ENCODE results near the gene CLPSL1.
A peak's percentile ranks its signal among the peaks of the same experiment; 100 is the strongest.
"Not testable (repeated sequence)": the region's sequence is repeated elsewhere in the genome, so short reads cannot be mapped to it uniquely, and the experiment has no call there.

The CLPSL1 gene, protein sequence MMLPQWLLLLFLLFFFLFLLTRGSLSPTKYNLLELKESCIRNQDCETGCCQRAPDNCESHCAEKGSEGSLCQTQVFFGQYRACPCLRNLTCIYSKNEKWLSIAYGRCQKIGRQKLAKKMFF

DNA sequence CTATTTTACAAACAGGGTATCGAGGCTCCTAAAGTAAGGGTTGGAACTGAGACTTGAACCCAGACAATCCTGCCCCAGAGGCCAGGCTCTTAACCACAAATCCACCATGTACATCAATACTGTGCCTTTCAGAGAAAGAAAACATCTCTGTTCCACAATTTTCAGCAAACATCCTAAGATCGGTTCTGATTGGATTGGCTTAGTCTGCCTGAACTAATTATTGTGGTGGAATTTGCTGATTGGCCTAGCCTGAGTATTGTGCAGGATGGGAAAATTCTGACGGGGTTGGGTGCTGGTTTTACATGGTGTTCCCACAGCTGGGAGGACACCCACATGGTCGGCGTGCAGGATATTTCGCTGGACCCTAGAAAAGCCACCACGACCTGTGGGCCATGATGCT lies at the start of gene CLPSL1:
Gene CLPSL1 (plus strand): TSS at position 301 of the 400 bp plus-strand sequence. CDS start 92 bp downstream, at position 393.
- no peak for DNase-seq

DNA sequence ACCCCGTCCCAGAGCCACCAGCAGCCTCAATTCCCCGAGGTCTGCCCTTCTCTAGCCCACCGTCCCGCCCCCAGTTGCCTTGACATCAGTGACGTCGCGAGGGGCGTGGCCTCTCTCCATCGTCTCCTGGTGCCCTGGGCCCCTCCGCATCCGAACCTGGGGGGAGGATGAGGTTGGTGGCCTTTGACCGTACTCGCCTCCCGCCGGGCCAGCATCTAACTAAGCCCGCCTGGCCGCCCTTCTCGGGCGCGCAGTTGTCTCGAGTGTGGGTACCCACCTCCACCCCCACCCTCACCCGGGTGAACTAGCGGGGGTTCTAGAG lies 49.4 kb upstream of the CLPSL1 start:
- DNase-seq = peak; percentile 98

DNA sequence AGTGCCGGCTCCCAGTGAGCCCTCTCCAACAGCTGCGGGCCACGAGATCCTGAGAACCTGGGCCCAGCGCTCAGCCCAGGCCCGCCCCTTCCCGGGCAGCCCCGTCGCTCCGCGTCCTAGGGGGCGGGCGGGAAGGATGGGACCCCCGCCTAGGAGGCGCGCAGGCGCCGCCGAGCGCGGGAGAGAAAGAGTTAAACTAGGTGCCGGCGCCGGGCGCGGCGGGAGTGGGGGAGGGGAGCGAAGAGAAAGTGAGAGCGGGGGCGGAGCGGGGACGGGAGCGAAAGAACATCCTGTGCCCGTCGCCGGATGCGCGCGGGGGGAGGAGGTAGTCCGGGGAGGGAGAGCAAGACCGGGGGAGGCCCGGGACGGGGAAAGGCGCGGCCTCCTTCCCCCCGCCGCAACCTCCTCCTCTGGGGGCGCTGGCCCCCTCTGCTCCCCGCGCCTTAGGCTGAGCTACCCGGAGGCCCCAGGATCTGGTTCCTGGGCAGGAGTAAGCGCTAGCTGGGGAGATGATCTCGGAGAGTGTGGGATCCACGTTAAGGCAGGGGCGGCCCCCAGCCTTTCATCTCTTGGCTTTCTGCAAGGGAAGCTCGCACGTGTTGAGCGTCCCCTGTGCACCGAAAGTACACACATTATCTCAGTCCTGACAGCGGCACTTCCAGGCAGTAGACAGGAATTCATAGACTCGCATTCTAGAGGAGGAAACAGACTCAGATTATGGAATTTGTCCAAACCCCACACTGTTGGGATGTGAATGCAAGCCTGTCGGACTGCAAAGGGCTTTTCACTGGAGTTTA lies 48.9 kb upstream of the CLPSL1 start:
- DNase-seq = peak; percentile 98

DNA sequence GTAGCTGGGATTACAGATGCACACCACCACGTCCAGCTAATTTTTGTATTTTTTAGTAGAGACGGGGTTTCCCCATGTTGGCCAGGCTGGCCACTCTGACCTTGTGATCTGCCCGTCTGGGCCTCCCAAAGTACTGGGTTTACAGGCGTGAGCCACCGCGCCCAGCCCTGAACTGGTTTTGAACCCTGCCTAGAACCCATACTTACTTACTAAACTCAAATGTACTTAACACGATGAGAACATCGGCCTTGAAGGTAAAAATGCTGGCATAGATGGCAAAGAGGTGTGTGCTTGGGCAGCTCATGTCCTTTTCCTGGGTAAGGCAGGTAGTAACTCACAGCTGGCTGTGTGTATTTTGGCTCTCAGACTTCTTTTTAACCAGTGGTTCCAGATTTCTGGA lies 47.2 kb upstream of the CLPSL1 start:
- no peak for DNase-seq

DNA sequence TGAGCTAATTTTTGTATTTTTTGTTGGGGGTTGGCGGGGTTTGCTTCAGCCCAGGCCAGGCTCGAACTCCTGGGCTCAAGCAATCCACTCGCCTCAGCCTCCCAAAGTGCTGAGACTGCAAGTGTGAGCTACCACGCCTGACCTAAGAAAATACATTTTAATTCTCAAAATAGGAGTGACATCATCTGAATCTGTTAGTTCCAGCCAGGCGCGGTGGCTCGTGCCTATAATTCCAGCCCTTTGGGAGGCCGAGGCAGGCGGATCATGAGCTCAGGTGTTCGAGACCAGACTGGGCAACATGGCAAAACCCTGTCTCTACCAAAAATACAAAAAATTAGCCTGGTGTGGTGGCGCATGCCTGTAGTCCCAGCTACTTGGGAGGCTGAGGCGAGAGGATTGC lies 46.5 kb upstream of the CLPSL1 start:
- DNase-seq = not testable (repeated sequence)

DNA sequence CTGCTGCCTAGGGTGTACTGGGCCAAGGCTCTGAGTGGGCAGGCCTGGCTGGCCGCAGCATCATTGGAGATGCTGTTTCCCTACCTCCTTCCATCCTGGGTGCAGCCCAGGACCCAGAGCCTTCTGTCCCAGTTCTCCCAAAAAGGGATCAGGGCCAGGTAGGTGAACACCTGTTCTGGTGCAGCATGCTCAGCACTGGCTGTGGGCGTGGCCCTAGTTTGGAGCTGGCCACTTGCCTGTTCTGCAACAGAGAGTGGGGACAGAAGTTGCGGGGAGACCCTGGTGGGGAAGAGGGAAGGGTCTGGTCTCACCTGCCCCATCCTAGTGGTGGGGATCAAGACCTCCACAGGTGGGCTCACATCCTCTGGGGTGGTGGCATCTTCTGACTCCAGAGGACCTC lies 45.4 kb upstream of the CLPSL1 start:
- no peak for DNase-seq

DNA sequence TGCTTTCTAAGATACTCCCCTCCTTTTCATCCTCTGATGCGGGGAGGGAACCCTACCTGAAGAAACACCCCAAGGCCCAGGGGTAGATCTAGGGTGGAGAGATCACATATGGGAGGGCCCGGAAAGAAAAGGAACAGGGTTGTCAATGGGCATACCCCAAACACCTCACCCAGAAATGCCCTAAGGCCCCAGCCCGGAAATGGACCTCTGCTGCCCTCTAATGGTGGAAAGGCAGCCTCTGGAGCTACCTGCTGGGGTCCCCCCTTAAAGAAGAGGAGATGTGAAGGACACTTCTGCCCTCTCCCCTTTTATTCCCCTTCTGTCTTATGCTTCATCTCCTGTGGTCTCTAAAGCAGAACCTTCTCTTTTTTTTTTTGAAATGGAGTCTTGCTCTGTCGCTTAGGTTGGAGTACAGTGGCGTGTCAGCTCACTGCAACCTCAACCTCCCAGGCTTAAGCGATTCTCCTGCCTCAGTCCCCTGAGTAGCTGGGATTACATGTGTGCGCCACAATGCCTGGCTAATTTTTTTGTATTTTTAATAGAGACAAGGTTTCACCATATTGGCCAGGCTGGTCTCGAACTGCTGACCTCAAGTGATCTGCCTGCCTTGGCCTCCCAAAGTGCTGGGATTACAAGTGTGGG lies 44.4 kb upstream of the CLPSL1 start:
- peak; percentile 88 for DNase-seq

DNA sequence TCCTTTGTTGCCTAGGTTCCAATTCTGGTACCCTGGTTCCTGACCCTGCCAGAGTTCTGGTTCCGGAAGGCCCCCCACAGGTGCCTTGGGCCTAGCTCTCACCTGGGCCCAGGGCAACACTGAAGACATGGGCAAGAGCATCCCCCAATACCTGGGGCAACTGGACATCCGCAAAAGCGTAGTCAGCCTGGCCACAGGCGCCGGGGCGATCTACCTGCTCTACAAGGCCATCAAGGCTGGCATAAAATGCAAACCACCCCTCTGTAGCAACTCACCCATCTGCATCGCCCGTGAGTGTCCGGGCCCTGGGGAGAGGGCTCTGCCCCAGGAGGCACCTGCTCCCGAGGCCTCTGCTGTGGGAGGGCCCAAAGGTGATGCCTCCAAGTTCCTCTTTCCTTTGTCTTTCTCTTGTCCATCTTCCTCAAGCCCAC lies 43.8 kb upstream of the CLPSL1 start, which contains the start of gene ARMC12:
Gene ARMC12 (plus strand): TSS at position 51 of the 431 bp plus-strand sequence. CDS start 77 bp downstream, at position 128.
- DNase-seq = no peak

DNA sequence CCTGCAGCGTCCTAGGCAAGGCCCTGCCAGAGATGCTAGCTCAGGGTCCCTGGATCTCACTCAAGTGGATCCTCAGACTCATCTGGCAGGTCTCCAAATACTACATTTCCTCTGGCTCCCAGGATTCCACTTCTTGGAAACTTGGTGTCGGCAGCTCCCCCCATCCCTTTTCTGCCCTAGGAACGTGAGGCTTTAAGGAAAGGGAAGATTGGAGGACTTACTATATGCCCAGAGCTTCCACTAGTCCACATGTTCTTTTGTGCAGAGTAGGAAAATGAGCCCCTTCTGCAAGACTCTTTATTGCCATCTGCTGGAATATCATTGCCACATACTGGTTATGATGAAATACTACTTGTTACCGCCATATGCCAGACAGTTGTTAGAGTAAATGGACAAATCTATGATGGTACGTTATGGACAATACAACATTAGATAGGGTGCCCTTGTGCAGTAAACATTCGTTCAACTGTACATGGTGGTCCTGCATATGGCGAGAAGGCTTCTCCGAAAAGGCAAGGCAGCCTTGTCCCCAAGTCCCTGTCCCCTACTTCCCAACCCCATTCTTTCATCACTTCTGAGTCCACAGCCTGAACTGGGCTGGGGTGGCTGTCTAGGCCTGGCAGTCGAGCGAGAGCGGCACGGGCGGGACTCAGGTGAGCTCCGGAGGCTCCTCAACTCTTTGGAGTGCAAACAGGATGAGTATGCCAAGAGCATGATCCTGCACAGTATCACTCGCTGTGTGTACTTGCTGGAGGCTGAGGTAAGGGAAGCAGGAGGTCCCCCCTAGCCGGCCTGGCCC lies 43.2 kb upstream of the CLPSL1 start:
- DNase-seq = no peak

DNA sequence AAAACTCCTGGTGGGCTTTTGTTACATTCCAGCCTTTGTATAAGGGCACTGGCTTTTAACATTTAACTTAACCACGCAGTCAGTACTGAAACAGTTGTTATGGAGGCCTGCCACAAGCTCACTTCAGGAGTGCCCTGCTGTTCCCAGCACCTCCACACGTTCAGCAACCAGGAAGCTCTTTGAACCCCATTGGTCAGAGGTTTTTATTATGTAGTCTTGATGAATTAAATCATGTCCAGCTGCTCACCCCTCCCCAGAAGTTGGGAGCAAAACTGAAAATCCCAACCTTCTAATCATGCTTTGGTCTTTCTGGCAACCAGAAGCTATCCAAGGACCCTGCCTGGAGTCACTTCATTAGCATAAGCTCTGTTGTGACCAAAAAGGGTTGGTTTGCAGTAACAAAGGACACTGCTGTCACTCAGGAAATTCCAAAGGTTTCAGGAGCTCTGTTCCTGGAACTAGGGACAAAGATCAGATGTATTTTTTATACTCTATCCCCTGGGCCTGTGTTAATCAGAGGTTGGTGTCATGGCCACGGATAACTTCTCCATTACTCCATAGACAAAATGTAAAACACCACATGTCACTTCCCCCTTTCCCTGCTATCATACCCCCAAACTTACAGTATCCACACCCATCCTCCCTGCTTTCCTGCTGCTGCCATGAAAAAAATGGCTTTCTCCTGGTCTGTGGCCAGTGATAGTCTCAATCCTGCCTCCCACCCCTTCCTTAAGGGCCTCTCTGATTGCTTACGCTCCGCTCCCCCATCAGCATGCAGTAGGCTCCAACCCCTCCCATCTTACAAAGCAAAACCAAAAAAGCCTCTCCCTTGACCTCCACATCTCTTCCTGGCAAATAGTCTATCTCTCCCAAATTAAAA lies 40.9 kb upstream of the CLPSL1 start:
- no peak for DNase-seq

DNA sequence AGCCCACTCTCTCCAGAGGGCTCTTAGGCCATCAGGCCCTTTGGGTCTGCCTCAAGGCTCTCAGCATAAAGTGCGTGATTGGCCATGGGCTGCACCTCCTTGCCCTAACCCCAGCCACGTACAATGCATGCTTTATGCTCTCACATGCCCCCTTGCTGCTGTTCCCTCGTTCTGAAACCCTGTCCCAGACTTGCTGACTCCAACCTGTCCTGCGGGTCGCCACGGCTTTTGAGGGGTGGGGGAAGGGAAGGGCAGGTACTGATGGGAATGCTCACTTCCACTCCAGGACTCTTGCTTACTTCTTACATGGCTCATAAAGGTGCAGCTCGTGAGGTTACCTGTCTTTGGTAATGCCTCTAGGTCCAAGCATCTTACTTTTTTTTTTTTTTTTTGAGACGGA lies 38.0 kb upstream of the CLPSL1 start:
- DNase-seq = no peak

DNA sequence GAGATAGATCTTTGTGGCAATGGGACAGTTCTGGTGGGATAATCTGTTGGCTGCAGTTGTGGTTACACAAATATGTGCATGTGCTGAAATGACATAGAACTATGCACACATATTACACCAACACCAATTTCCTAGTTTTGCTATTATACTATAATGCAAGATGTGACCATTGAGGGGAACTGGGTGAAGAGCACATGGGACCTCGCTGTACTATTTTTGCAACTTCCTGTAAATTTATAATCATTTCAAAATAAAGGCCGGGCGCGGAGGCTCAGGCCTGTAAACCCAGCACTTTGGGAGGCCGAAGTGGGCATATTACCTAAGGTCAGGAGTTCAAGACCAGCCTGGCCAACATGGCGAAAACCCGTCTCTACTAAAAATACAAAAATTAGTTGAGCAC lies 35.3 kb upstream of the CLPSL1 start:
- no peak for DNase-seq

DNA sequence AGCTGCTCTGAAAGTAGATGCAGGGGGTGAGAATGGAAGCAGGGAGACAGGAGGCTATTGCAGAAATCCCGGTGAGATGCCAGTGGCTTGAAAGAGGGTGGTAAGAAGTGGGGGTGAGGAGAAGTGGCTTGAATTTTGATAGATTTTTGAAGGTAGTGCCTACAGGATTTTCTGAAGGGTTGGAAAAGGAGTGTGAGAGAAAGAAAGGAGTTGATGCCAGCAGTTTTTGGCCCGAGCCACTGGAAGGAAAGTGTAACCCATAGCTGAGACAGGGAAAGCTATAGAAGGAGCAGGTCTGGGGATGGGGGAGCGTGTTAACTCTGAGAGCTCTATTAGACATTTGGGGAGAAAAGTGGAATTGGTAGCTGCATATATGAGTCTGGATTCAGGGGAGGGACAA lies 34.3 kb upstream of the CLPSL1 start:
- DNase-seq = no peak

DNA sequence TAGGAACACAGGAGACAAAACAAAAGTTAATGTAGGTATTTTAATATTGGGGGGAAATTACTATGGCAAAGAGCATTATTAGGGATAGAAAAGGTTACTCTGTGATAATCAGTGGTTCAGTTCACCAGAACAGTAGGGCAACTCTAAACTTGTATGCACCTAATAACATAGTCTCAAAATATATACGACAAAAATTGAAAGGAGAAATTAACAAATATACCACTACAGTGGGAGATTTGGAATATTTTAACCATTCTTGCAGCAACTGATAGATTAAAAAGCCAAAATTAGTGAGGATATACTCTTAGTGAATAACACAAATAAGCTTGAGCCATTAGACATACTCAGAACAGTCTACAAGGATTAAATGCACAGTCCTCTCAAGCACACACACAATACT lies 32.9 kb upstream of the CLPSL1 start:
- DNase-seq = no peak

DNA sequence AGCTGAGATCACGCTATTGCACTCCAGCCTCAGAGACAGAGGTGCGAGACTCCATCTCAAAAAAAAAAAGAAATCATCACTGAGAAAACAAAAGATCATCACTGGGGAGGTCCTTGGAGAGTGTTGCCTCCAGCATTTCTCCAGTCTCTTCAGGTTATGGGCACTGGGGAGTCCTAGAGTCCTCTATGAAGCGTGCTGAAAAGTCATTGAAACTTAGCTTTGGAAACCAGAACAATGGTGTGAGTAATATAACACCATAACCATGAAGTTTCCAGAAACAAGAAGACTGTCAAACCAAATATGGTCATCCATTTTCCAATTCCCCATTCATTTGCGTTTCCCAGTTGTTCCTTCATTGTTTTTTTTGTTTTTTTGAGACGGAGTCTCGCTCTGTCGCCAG lies 30.3 kb upstream of the CLPSL1 start:
- no peak for DNase-seq

DNA sequence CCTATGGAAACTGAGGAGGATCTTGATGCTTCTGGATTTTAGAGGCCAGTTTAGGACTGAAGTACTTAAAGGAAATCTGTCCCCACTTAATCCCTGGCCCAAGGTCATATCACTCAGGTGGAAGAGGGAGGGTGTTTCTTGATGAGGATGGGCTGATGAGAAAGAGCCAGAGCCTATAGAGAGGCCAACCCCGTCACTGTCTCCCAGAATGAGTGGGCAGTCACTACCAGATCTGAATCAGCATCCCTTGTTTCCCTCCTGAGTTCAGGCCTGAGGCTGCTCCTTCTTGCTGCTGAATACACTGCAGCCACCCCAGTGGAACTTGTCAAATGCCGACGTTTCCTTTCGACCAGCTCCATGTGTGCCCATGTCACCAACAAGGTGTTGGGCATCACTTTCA lies 29.2 kb upstream of the CLPSL1 start:
- DNase-seq = peak; percentile 48

DNA sequence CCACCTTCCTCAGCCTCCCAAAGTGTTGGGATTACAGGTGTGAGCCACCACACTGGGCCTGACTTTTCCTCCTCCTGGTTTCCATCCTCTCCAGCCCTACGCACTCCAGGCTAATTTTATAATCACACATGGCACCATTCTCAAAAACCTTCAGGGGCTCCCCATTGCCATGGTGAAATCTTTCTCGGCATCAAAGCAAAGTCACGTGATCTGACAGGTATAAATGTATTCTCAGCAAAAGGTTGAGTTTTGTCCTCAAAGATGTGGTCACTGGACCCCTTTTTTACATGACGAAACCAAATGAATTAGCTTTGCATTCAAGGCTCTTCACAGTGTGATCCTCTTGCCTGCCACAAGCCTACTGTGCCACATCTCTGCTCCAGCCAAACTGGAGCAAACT lies 28.5 kb upstream of the CLPSL1 start:
- no peak for DNase-seq

DNA sequence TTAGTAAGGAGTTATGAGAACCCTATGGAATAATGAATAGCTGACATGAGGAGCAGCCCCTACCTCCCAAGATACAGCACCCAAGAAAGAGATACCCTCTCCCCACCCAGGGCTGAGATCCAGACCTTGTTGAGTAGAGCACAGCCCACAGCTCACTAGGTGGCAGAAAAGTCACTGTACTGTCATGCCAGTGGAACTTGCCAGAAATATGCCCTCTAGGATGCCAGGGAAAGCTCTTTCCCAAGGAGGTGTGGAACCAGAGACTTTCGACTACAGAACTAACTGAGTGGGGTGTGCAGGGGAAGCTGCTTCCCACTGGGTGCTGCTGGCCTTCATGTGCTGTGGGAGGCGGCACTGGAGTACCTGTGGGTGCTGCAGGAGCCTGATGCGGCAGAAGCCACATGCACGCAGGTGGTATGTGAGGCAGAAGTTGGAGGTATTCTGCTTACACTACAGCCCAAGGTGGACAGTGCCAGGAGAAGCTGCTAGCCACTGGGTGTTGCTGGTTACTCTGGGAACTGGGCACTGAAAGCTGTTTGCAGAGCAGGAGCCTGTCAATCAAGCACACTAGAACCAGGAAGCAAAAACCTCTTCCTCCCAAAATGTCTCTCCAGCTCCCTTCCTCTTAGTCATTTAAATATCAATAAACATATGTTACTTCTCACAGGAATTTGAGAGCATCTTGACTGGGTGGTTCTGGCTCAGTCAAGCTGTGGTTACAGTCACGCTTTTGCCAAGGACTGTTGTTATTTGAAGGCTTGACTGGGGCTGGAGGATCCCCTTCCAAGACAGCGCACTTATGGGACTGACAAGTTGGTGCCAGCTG lies 26.2 kb upstream of the CLPSL1 start:
- DNase-seq = no peak

DNA sequence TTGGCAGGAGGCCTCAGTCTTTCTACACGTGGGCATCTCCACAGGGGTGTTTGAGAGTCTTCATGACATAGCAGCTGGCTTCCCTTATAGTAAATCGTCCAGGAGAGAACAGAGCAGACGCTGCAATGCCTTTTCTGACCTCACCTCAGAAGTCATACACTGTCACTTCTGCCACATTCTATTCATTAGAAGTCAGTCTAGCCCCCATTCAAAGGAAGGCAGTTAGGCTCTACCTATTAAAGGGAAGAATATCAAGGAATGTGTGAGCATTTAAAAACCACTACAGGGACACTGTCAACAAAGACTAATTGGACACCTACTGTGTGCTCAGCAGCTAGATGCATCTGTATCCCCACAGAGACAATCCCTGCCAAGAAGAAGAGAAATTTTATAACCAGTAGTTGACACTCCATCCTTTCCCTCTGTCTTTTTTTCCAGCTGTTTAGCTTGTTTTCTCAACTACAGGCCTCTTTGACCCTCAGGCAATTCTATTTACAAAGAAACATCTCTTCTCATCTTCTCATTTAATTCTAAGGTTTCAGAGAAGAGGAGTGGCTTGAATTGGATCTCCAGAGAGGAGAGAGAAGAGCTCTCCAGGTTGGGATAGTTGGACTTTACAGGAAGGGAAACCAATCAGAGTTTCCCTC lies 25.4 kb upstream of the CLPSL1 start:
- DNase-seq = no peak

DNA sequence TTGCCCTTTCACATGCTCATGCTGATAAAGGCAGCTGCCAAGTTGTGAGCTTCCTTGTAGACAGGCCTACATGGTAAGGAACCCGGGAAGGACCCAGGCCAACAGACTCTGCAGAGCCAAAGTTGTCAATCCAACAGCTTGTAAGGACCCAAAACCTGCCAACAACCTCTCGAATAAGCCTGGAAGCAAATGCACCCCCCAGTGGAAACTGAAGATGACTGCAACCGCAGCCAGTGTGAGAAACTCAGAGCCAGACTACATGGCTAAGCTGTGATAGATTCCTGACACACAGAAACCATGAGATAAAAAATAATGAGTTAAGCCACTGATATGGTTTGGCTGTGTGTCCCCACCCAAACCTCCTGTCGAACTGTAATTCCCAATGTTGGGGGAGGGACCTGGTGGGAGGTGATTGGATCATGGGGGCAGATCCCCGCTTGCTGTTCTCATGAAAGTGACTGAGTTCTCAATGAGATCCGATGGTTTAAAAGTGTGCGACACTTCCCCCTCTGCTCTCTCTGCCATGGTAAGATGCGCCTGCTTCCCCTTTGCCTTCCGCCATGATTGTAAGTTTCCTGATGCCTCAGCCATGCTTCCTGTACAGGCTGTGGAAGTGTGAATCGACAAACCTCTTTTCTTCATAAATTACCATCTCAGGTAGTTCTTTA lies 23.2 kb upstream of the CLPSL1 start:
- peak; percentile 23 for DNase-seq

Data from stimulated activated CD4-positive, alpha-beta T cell treated with anti-CD3 and anti-CD28 coated beads, Interleukin-15, amount 100 ng/mL, for 24 hours (primary cell).